ENCODE measurements around the gene MYH6. TPM values are rescaled to one million over a fixed set of nuclear protein-coding genes. Genes with fewer than 3 reads are reported as not detected.

The MYH6 gene
- total RNA-seq, 2 experiments from 2014 or later = not detected

GRCh38 chr14:23346693-23347405, 61.2 kb downstream of the MYH6 start:
- no peak for TF ChIP-seq CTCF (IDR thresholded peaks at IDR 0.05)

GRCh38 chr14:23345987-23346692, 61.9 kb downstream of the MYH6 start:
- intact Hi-C loops (cut with micrococcal nuclease) = no loop called here
- ChIA-PET POLR2A (interaction anchor here (1.2 to 1.5 kb wide), 2 partner anchors 34 to 44 kb away, joined by 3 read pairs; partner anchors contain the start of gene PPP1R3E), CTCF (interaction anchor here (1.1 to 1.9 kb wide), 4 partner anchors 12 to 122 kb away, joined by 3 to 8 read pairs (median 5); no protein-coding TSS in a partner anchor)
- DNase-seq = no peak
- Mint-ChIP-seq H3K27me3 (peaks cover 7% of the 10 kb centered on the region), H3K4me1 (ENCODE audit: low read depth) (no peaks in the 10 kb centered on the region), H3K27ac (no peak overlapping the region), H3K9me3 (no peaks in the 10 kb centered on the region), H3K4me3 (no peak overlapping the region), H3K36me3 (ENCODE audit: low read depth) (no peaks in the 10 kb centered on the region)
- ATAC-seq = no peak
- no peak for TF ChIP-seq CTCF (IDR thresholded peaks at IDR 0.05)

More at GRCh38 chr14:23346693-23347405, 61.2 kb downstream of the MYH6 start:
- Mint-ChIP-seq H3K4me3 (no peak overlapping the region), H3K9me3 (no peaks in the 10 kb centered on the region), H3K27ac (no peak overlapping the region), H3K36me3 (ENCODE audit: low read depth) (no peaks in the 10 kb centered on the region), H3K27me3 (peaks cover 10% of the 10 kb centered on the region), H3K4me1 (ENCODE audit: low read depth) (peaks cover 2% of the 10 kb centered on the region)
- POLR2A ChIA-PET = interaction anchor here (1.5 kb wide), 1 partner anchor 33 kb away, joined by 3 read pairs; no protein-coding TSS in a partner anchor
- CTCF ChIA-PET = interaction anchor here (1.2 to 1.9 kb wide), 2 partner anchors 18 to 33 kb away, joined by 3 to 6 read pairs; no protein-coding TSS in a partner anchor
- intact Hi-C loops (cut with micrococcal nuclease) = no loop called here
- ATAC-seq (no peak), DNase-seq (no peak)

- intact Hi-C loops (cut with micrococcal nuclease) = no loop called here
- ChIA-PET POLR2A (interaction anchor here (0.7 kb wide), 1 partner anchor 22 kb away, joined by 3 read pairs; no protein-coding TSS in a partner anchor), CTCF (interaction anchor here (1.3 kb wide), 1 partner anchor 36 kb away, joined by 8 read pairs; no protein-coding TSS in a partner anchor)
- no peak overlapping the region for H3K4me3 Mint-ChIP-seq
- ATAC-seq = no peak
- H3K27me3 Mint-ChIP-seq = peaks cover 4% of the 10 kb centered on the region
- no peak for DNase-seq
- H3K36me3 Mint-ChIP-seq (ENCODE audit: low read depth) = peaks cover 3% of the 10 kb centered on the region
- H3K9me3 Mint-ChIP-seq = peaks cover 2% of the 10 kb centered on the region
- no peak for TF ChIP-seq CTCF (IDR thresholded peaks at IDR 0.05)
- no peak overlapping the region for H3K27ac Mint-ChIP-seq
- H3K4me1 Mint-ChIP-seq (ENCODE audit: low read depth) = no peaks in the 10 kb centered on the region
Measured at GRCh38 chr14:23344481-23344880, 63.6 kb downstream of the MYH6 start.

- no peak for TF ChIP-seq CTCF (IDR thresholded peaks at IDR 0.05)
- Mint-ChIP-seq H3K27me3 (peaks cover 19% of the 10 kb centered on the region), H3K36me3 (ENCODE audit: low read depth) (peaks cover 3% of the 10 kb centered on the region), H3K27ac (no peak overlapping the region), H3K9me3 (peaks cover 2% of the 10 kb centered on the region), H3K4me1 (ENCODE audit: low read depth) (no peaks in the 10 kb centered on the region), H3K4me3 (no peak overlapping the region)
- ChIA-PET CTCF (interaction anchor here (0.9 to 3.1 kb wide), 2 partner anchors 12 to 40 kb away, joined by 3 to 12 read pairs; no protein-coding TSS in a partner anchor), POLR2A (no interaction called here)
- intact Hi-C loops (cut with micrococcal nuclease) = no loop called here
- DNase-seq (no peak), ATAC-seq (no peak)
Measured at GRCh38 chr14:23339506-23340268, 68.4 kb downstream of the MYH6 start.

All from activated CD8-positive, alpha-beta T cell treated with anti-CD3 and anti-CD28 coated beads for 36 hours (primary cell).